Right cardiac atrium (tissue), 5 donors: ENCODE measurements around the gene CA4. TPM values are rescaled to one million over a fixed set of nuclear protein-coding genes. Genes with fewer than 3 reads are reported as not detected.

Source experiments
- polyA plus RNA-seq: library from polyadenylated mRNA; stranded (reverse); fragments of 200-250 nt; gene quantifications from one replicate; pipeline ENCODE4 v1.2.3, GENCODE V29; 2013
- total RNA-seq, 4 donors: library from RNA; stranded (reverse); fragmentation: NEBNext Ultra II Directional; extraction: Animal tissue kit (Norgen Biotek cat#: 25700); gene quantifications; one replicate each; pipeline ENCODE4 v1.2.1, GENCODE V29; 2021
- donor health status: healthy with polysubstance abuse.
- donor health status: DM: no; HTN: yes; CAD: no.
- donor health status: DM: no; HTN: no; CAD: no.
- donor health status: DM: no; HTN: yes; CAD: no; lungs with severe emphysema.
- donor health status: DM: yes; HTN: yes; CAD: no.

The CA4 gene
- total and polyA plus RNA-seq, 5 donors = 2.3 to 17.6 (median 6.0) TPM

Other genes starting within 250 kb of the CA4 start
- 10 to 100 TPM; 10.4 to 17.9 (median 12.1) TPM for gene RNFT1, start 185.2 kb upstream of the CA4 start, total RNA-seq
- 8.1 TPM for gene RNFT1, start 185.2 kb upstream of the CA4 start, polyA plus RNA-seq
- 10 to 100 TPM; 11.6 to 14.9 (median 13.5) TPM for gene HEATR6, start 71.1 kb upstream of the CA4 start, total RNA-seq
- 7.4 TPM for gene HEATR6, start 71.1 kb upstream of the CA4 start, polyA plus RNA-seq
- 10 to 100 TPM; 32.6 to 43.2 (median 36.9) TPM for gene USP32, start 242.2 kb downstream of the CA4 start, total RNA-seq
- 13.3 TPM for gene USP32, start 242.2 kb downstream of the CA4 start, polyA plus RNA-seq